Measurements from ENCODE around the gene RABGAP1L. TPM values are rescaled to one million over a fixed set of nuclear protein-coding genes. Genes with fewer than 3 reads are reported as not detected.

The RABGAP1L gene
- total RNA-seq, 6 donors from 2014 or later: 41.3 to 229 (median 85.3) TPM

DNA sequence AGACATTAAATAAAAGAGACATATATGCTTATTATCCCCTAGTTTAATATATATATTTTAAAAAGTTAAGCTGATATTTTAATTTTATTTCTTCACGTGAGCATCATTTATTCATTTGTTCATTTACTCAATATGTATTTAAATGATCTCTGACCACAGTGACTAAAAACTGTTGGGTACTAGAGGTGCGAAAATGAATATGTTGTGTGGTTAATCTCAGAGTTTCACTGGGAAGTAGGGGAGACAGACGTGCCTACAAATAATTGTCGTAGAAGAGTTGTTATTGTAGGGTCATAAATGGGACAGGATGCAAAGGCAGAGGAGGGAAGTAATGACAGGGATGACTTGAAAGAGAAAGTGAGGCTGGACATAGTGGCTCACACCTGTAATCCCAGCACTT is 627.4 kb downstream of the RABGAP1L start:
- ATAC-seq (ENCODE audit: low FRiP score in 2 of 2) (no peak), DNase-seq (no peak)
- WGBS, 2 donors: 82 to 86% methylated on average over 4 of the region's 4 CpGs
- H3K27ac ChIP-seq: no peak overlapping the region
- H3K36me3 ChIP-seq: no peaks in the 10 kb centered on the region
- no peaks in the 10 kb centered on the region for H3K27me3 ChIP-seq
- H3K9me3 ChIP-seq: no peaks in the 10 kb centered on the region
- no peak overlapping the region for H3K4me3 ChIP-seq
- TF ChIP-seq POLR2AphosphoS5 (IDR thresholded peaks at IDR 0.05) (no peak), EP300 (IDR thresholded peaks at IDR 0.05) (no peak), POLR2A (IDR thresholded peaks at IDR 0.05) (no peak)
- TF ChIP-seq, protein P1, sequence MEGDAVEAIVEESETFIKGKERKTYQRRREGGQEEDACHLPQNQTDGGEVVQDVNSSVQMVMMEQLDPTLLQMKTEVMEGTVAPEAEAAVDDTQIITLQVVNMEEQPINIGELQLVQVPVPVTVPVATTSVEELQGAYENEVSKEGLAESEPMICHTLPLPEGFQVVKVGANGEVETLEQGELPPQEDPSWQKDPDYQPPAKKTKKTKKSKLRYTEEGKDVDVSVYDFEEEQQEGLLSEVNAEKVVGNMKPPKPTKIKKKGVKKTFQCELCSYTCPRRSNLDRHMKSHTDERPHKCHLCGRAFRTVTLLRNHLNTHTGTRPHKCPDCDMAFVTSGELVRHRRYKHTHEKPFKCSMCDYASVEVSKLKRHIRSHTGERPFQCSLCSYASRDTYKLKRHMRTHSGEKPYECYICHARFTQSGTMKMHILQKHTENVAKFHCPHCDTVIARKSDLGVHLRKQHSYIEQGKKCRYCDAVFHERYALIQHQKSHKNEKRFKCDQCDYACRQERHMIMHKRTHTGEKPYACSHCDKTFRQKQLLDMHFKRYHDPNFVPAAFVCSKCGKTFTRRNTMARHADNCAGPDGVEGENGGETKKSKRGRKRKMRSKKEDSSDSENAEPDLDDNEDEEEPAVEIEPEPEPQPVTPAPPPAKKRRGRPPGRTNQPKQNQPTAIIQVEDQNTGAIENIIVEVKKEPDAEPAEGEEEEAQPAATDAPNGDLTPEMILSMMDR (IDR thresholded peaks at IDR 0.05): no peak
- peaks cover 0 to 5% (median 0%) of the 10 kb centered on the region in 4 donors for H3K4me1 ChIP-seq

DNA sequence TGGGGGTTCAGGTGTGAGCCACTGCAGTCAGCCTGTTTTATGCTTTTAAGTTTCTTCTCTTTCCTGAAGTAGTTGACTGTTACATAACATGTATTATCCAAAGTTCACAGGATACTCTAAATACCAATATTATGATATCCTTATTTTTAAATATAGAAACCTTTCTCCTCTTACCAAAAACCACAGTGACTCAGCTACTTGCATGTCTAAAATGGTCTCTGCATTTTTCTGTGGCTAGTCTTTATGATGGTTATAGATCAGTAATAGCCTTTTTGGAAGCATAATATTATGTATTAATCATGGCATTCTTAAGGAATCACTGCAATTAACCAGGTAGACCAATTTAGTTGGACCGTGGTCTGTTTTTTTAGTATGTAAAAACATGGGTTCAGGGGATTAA is 629.7 kb downstream of the RABGAP1L start:
- Histone ChIP-seq H3K27ac (no peak overlapping the region), H3K9me3 (no peaks in the 10 kb centered on the region), H3K4me3 (no peak overlapping the region), H3K27me3 (no peaks in the 10 kb centered on the region), H3K4me1 (peaks cover 0 to 5% (median 0%) of the 10 kb centered on the region in 4 donors), H3K36me3 (no peaks in the 10 kb centered on the region)
- DNase-seq: no peak
- no peak for ATAC-seq (ENCODE audit: low FRiP score in 2 of 2)
- 82 to 84% methylated on average over 1 of the region's 1 CpG for WGBS, 2 donors
- TF ChIP-seq POLR2AphosphoS5 (IDR thresholded peaks at IDR 0.05) (no peak), EP300 (IDR thresholded peaks at IDR 0.05) (no peak), POLR2A (IDR thresholded peaks at IDR 0.05) (no peak)
- TF ChIP-seq, protein P1 (IDR thresholded peaks at IDR 0.05): no peak

DNA sequence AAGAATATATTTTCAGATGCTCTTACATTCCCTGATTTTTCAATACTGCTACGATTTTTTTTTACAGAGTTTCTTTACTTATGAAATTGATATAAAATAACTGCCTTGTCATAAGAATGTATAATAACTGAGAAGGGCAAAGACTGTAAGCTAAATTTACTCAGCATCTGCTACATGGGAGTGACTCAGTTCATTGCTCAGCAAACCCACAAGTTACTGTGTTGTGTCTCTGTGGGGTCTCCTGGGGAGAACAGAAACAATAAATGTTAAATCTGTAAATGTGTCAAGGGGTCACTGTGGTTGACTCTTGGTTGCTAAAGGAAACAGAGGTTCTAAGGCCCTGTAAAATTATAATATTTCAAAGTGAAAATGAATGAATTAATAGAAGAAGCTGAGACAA is 630.1 kb downstream of the RABGAP1L start:
- ATAC-seq (ENCODE audit: low FRiP score in 2 of 2) (no peak), DNase-seq (no peak)
- no peak overlapping the region for H3K4me3 ChIP-seq
- no peaks in the 10 kb centered on the region for H3K27me3 ChIP-seq
- no peak overlapping the region for H3K27ac ChIP-seq
- H3K36me3 ChIP-seq: no peaks in the 10 kb centered on the region
- H3K4me1 ChIP-seq: peaks cover 0 to 5% (median 0%) of the 10 kb centered on the region in 4 donors
- H3K9me3 ChIP-seq: no peaks in the 10 kb centered on the region
- TF ChIP-seq POLR2AphosphoS5 (IDR thresholded peaks at IDR 0.05) (no peak), EP300 (IDR thresholded peaks at IDR 0.05) (no peak), POLR2A (IDR thresholded peaks at IDR 0.05) (no peak)
- TF ChIP-seq, protein P1 (IDR thresholded peaks at IDR 0.05): no peak
- WGBS, 2 donors: 64 to 67% methylated on average over 1 of the region's 1 CpG

DNA sequence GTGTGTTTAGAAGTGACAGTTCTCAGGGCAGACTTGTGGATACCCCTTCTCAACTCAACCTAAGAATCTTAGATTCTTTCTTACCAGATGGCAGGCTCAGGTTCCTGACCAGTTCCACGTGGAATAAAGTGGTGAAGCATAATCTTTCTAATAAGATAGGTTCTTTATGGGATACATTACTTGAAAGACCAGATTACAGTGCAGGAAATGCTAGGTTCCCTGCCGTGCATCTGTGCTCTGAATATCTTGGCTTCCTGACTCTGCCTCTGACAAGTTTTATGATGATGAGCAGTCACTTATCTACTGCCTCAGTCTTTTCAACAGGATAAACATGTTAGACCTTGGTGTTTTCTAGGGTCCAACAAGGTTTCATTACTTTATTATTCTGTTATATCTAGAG is 632.5 kb downstream of the RABGAP1L start:
- Histone ChIP-seq H3K4me1 (peaks cover 0 to 5% (median 0%) of the 10 kb centered on the region in 4 donors), H3K27ac (no peak overlapping the region), H3K9me3 (no peaks in the 10 kb centered on the region), H3K27me3 (no peaks in the 10 kb centered on the region), H3K4me3 (no peak overlapping the region), H3K36me3 (no peaks in the 10 kb centered on the region)
- TF ChIP-seq POLR2AphosphoS5 (IDR thresholded peaks at IDR 0.05): no peak
- no peak for TF ChIP-seq POLR2A (IDR thresholded peaks at IDR 0.05)
- TF ChIP-seq, protein P1 (IDR thresholded peaks at IDR 0.05): no peak
- no peak for TF ChIP-seq EP300 (IDR thresholded peaks at IDR 0.05)
- 48 to 53% methylated on average over 2 of the region's 2 CpGs for WGBS, 2 donors
- ATAC-seq (ENCODE audit: low FRiP score in 2 of 2) (no peak), DNase-seq (no peak)

DNA sequence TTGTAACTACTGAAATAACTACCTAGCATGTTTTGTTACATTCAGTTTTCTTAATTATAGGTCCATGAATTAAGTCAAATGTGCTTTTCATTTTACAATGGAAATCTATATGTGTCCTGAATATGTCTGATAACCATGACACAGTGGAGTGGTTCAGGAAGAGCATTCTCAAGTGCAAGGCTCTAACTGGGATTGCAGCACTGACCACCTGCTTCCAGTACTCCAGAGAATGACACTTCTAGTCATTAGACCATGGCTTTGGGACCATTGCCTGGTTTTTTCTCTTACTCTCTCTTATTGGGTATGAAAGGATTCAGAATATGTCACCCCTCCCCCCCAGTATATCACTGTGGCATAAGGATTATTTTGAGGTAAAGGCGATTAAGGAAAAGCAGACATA is 635.5 kb downstream of the RABGAP1L start:
- no peaks in the 10 kb centered on the region for H3K36me3 ChIP-seq
- WGBS, 2 donors: 100% methylated on average over 1 of the region's 1 CpG
- no peak overlapping the region for H3K4me3 ChIP-seq
- no peaks in the 10 kb centered on the region for H3K27me3 ChIP-seq
- H3K9me3 ChIP-seq: no peaks in the 10 kb centered on the region
- DNase-seq (no peak), ATAC-seq (ENCODE audit: low FRiP score in 2 of 2) (no peak)
- H3K27ac ChIP-seq: no peak overlapping the region
- peaks cover 0 to 9% (median 8%) of the 10 kb centered on the region in 4 donors for H3K4me1 ChIP-seq
- TF ChIP-seq POLR2AphosphoS5 (IDR thresholded peaks at IDR 0.05): no peak
- TF ChIP-seq EP300 (IDR thresholded peaks at IDR 0.05): no peak
- TF ChIP-seq POLR2A (IDR thresholded peaks at IDR 0.05): no peak
- TF ChIP-seq, protein P1 (IDR thresholded peaks at IDR 0.05): no peak
